IMR-90 (cell line): Measurements from ENCODE around the gene MTAP. TPM values are rescaled to one million over a fixed set of nuclear protein-coding genes. Genes with fewer than 3 reads are reported as not detected.

Experiments
- ATAC-seq: fragments of 200-7000 bp; cut with Tn5 transposase; 2 replicates; pipeline ENCODE4 v1.9.1; 2020; ENCODE audit warnings: low read depth, mild to moderate bottlenecking, moderate library complexity
- BruUV-seq: library from RNA; stranded (reverse); fragments of 400-500 nt; replicated peaks from 2 replicates; lab custom pipeline; 2021; lab: Mats Ljungman, UMichigan
- CTCF ChIA-PET: fragments of 300-600 bp; formaldehyde crosslinking; extraction: SDS; loops from one replicate; lab custom pipeline; 2021; ENCODE audit warnings: antibody characterized with exemption; lab: Yijun Ruan, JAX
- POLR2A ChIA-PET: fragments of 300-600 bp; sonication (Branson Sonifier 250); formaldehyde crosslinking; loops from one replicate; lab custom pipeline; 2022; ENCODE audit warnings: antibody characterized with exemption; ENCODE audit not compliant: unreplicated experiment; lab: Charles Lee
- DNase-seq: peaks from one replicate; pipeline ENCODE4 v3.0.0; 2013
- H2AFZ ChIP-seq: replicated peaks from 2 replicates; pipeline ENCODE3; 2013; ENCODE audit warnings: low read length, mild to moderate bottlenecking; ENCODE audit not compliant: poor library complexity
- H2AK5ac ChIP-seq: 2 replicates; pipeline ENCODE4 v1.6.1; 2013; ENCODE audit warnings: low read depth, low read length, inconsistent platforms
- H2AK9ac ChIP-seq: replicated peaks from 2 replicates; pipeline ENCODE3; 2013; ENCODE audit warnings: mild to moderate bottlenecking, low read depth, low read length, moderate library complexity; ENCODE audit not compliant: poor library complexity
- H2BK120ac ChIP-seq: 2 replicates; pipeline ENCODE4 v1.6.1; 2013; ENCODE audit warnings: low read depth, low read length, inconsistent platforms
- H2BK15ac ChIP-seq: 3 replicates; pipeline ENCODE4 v1.6.1; 2013; ENCODE audit warnings: low read depth, low read length, inconsistent platforms
- H2BK20ac ChIP-seq: 2 replicates; pipeline ENCODE4 v1.6.1; 2013; ENCODE audit warnings: low read depth, mild to moderate bottlenecking, inconsistent platforms, low read length, moderate library complexity
- H2BK5ac ChIP-seq: 2 replicates; pipeline ENCODE4 v1.6.1; 2013; ENCODE audit warnings: mild to moderate bottlenecking, low read depth, low read length, inconsistent platforms; ENCODE audit not compliant: poor library complexity, severe bottlenecking
- H3K14ac ChIP-seq: replicated peaks from 2 replicates; pipeline ENCODE4 v1.6.1; 2013; ENCODE audit warnings: low read depth, low read length, inconsistent platforms
- H3K18ac ChIP-seq: 2 replicates; pipeline ENCODE4 v1.6.1; 2013; ENCODE audit warnings: low read depth, low read length, control low read depth
- H3K23ac ChIP-seq: 2 replicates; pipeline ENCODE4 v1.6.1; 2013; ENCODE audit warnings: low read depth, low read length, inconsistent platforms
- H3K27ac ChIP-seq: 2 replicates; pipeline ENCODE4 v1.5.1; 2013; ENCODE audit warnings: mild to moderate bottlenecking, control low read depth, low read length; ENCODE audit not compliant: insufficient read depth
- H3K27me3 ChIP-seq: 2 replicates; pipeline ENCODE4 v1.6.1; 2013; ENCODE audit warnings: low read length; ENCODE audit not compliant: control insufficient read depth, insufficient read depth
- H3K36me3 ChIP-seq: 2 replicates; pipeline ENCODE4 v1.6.1; 2013; ENCODE audit warnings: low read length, mixed read lengths; ENCODE audit not compliant: control insufficient read depth, insufficient read depth
- H3K4ac ChIP-seq: 2 replicates; pipeline ENCODE4 v1.6.1; 2013; ENCODE audit warnings: low read depth, low read length, inconsistent platforms
- H3K4me1 ChIP-seq: 2 replicates; pipeline ENCODE4 v1.6.1; 2013; ENCODE audit warnings: low read length, mixed read lengths; ENCODE audit not compliant: control insufficient read depth, insufficient read depth
- H3K4me2 ChIP-seq: 2 replicates; pipeline ENCODE4 v1.6.1; 2013; ENCODE audit warnings: low read depth, mild to moderate bottlenecking, control low read depth, low read length, moderate library complexity
- H3K4me3 ChIP-seq: 2 replicates; pipeline ENCODE4 v1.5.1; 2013; ENCODE audit warnings: low read depth, mild to moderate bottlenecking, control low read depth, low read length, moderate library complexity; ENCODE audit not compliant: insufficient read depth
- H3K56ac ChIP-seq: 2 replicates; pipeline ENCODE4 v1.6.1; 2013; ENCODE audit warnings: low read length, inconsistent platforms; ENCODE audit not compliant: insufficient read depth; ENCODE audit errors: extremely low read depth
- H3K79me1 ChIP-seq, 2 experiments: 2 replicates each; pipeline ENCODE4 v1.6.1; 2013; ENCODE audit warnings: low read length in 2 of 2, inconsistent platforms in 1 of 2, low read depth in 1 of 2
- H3K9ac ChIP-seq: 2 replicates; pipeline ENCODE4 v1.6.1; 2013; ENCODE audit warnings: low read depth, low read length, control low read depth
- H3K9me1 ChIP-seq: 2 replicates; pipeline ENCODE4 v1.6.1; 2013; ENCODE audit warnings: low read length, inconsistent platforms; ENCODE audit not compliant: insufficient read depth
- H3K9me3 ChIP-seq: 2 replicates; pipeline ENCODE4 v1.6.1; 2013; ENCODE audit warnings: low read length; ENCODE audit not compliant: control insufficient read depth, insufficient read depth
- H4K20me1 ChIP-seq: 2 replicates; pipeline ENCODE4 v1.6.1; 2013; ENCODE audit warnings: low read length, inconsistent platforms; ENCODE audit not compliant: insufficient read depth
- H4K5ac ChIP-seq: 2 replicates; pipeline ENCODE4 v1.6.1; 2013; ENCODE audit warnings: mild to moderate bottlenecking, low read depth, low read length, control low read depth
- H4K8ac ChIP-seq, 2 experiments: 2 replicates each; pipeline ENCODE4 v1.6.1; 2013; ENCODE audit warnings: low read depth in 2 of 2, low read length in 2 of 2, control low read depth in 1 of 2, inconsistent platforms in 1 of 2
- H4K91ac ChIP-seq: 2 replicates; pipeline ENCODE4 v1.6.1; 2013; ENCODE audit warnings: low read depth, low read length, inconsistent platforms; ENCODE audit not compliant: insufficient read depth
- BHLHE40 ChIP-seq: fragments of 150-350 bp; IDR thresholded peaks from 2 replicates; pipeline ENCODE4 v1.6.1; 2016; ENCODE audit warnings: mild to moderate bottlenecking, low read depth, low read length
- CHD1 ChIP-seq: IDR thresholded peaks from 2 replicates; pipeline ENCODE4 v1.6.1; 2012; ENCODE audit warnings: low read depth, low read length, improper control_type of control experiment
- CTCF ChIP-seq: conservative IDR thresholded peaks from 2 replicates; pipeline ENCODE4 v1.5.1; 2012; ENCODE audit warnings: mild to moderate bottlenecking, low read depth, low read length, improper control_type of control experiment
- ELK1 ChIP-seq: fragments of 150-350 bp; IDR thresholded peaks from 2 replicates; pipeline ENCODE4 v1.6.1; 2016; ENCODE audit warnings: low read depth, mild to moderate bottlenecking, low read length, moderate library complexity, borderline replicate concordance
- FOS ChIP-seq: fragments of 150-350 bp; IDR thresholded peaks from 2 replicates; pipeline ENCODE4 v1.6.1; 2016; ENCODE audit warnings: low read depth, low read length
- MAFK ChIP-seq: IDR thresholded peaks from 2 replicates; pipeline ENCODE4 v1.6.1; 2012; ENCODE audit warnings: low read depth, low read length, improper control_type of control experiment
- MAZ ChIP-seq: IDR thresholded peaks from 2 replicates; pipeline ENCODE4 v1.6.1; 2012; ENCODE audit warnings: low read depth, mild to moderate bottlenecking, low read length, improper control_type of control experiment, moderate library complexity, borderline replicate concordance
- MXI1 ChIP-seq: IDR thresholded peaks from 2 replicates; pipeline ENCODE4 v1.6.1; 2012; ENCODE audit warnings: low read depth, mild to moderate bottlenecking, low read length, moderate library complexity, borderline replicate concordance
- POLR2A ChIP-seq: IDR thresholded peaks from 2 replicates; pipeline ENCODE4 v1.6.1; 2012; ENCODE audit warnings: mild to moderate bottlenecking, low read depth, low read length
- RAD21 ChIP-seq: IDR thresholded peaks from 2 replicates; pipeline ENCODE4 v1.6.1; 2012; ENCODE audit warnings: low read length, improper control_type of control experiment
- RCOR1 ChIP-seq: IDR thresholded peaks from 2 replicates; pipeline ENCODE4 v1.6.1; 2012; ENCODE audit warnings: mild to moderate bottlenecking, low read length, improper control_type of control experiment; ENCODE audit not compliant: insufficient replicate concordance
- RFX5 ChIP-seq: IDR thresholded peaks from 2 replicates; pipeline ENCODE4 v1.8.0; 2012; ENCODE audit warnings: low read depth, mild to moderate bottlenecking, low read length, moderate library complexity
- SMC3 ChIP-seq: fragments of 150-350 bp; IDR thresholded peaks from 2 replicates; pipeline ENCODE4 v1.6.1; 2016; ENCODE audit warnings: low read depth, mild to moderate bottlenecking, antibody characterized with exemption, low read length, moderate library complexity
- USF2 ChIP-seq: fragments of 150-350 bp; IDR thresholded peaks from 2 replicates; pipeline ENCODE4 v1.6.1; 2017; ENCODE audit warnings: mild to moderate bottlenecking, antibody characterized with exemption, low read length, low read depth
- WGBS, 2 experiments: methylation state at CpG; one replicate each; pipeline versions ENCODE4 v1.1.5 to v1.1.7; 2013; ENCODE audit warnings: missing lambda C conversion rate in 2 of 2; ENCODE audit not compliant: insufficient read length in 1 of 2; ENCODE audit errors: extremely low coverage in 2 of 2; 5-methylcytosine and 5-hydroxymethylcytosine counted together
- dilution Hi-C: fragments of 300-500 bp; cut with HindIII; formaldehyde crosslinking; loops from one replicate; pipeline ENCODE4 v1.14.3; 2018; ENCODE audit warnings: low sequenced_read_pairs; ENCODE audit not compliant: unreplicated experiment
- in situ Hi-C: fragments of 300-500 bp; cut with MboI; formaldehyde crosslinking; loops from 3 replicates; pipeline ENCODE4 v1.14.3; 2019; ENCODE audit warnings: low sequenced_read_pairs, inconsistent platforms, mixed read lengths
- intact Hi-C: fragments of 100-400 bp; cut with micrococcal nuclease; formaldehyde crosslinking; loops from 2 replicates; pipeline ENCODE4 v1.10.0; 2022
- polyA plus RNA-seq, 3 experiments: library from polyadenylated mRNA; depleted of rRNA; stranded (reverse); fragments of >200 nt; gene quantifications; 2 replicates each; pipeline ENCODE4 v1.2.3, GENCODE V29; 2012; ENCODE audit warnings: low replicate concordance in 1 of 3
- total RNA-seq: library from RNA; depleted of rRNA; stranded (reverse); fragments of >200 nt; gene quantifications from 2 replicates; pipeline ENCODE4 v1.2.3, GENCODE V29; 2012

The MTAP gene
- total and polyA plus RNA-seq, 2 of the 4 experiments (the other 2 are of a cell fraction): 15.7 to 50.9 TPM

GRCh38 chr9:21958833-21959232 lies 156.4 kb downstream of the MTAP start:
- H3K4me3 ChIP-seq: no peak overlapping the region
- no peaks in the 10 kb centered on the region for H3K9me1 ChIP-seq
- peaks cover 2% of the 10 kb centered on the region for H3K27me3 ChIP-seq
- no peak overlapping the region for H2BK15ac ChIP-seq
- no peak overlapping the region for H3K14ac ChIP-seq
- H3K23ac ChIP-seq: no peak overlapping the region
- no peak overlapping the region for H3K56ac ChIP-seq
- H3K36me3 ChIP-seq: no peaks in the 10 kb centered on the region
- H4K20me1 ChIP-seq: no peaks in the 10 kb centered on the region
- H3K4ac ChIP-seq: no peak overlapping the region
- no peak overlapping the region for H3K4me2 ChIP-seq
- no peak overlapping the region for H2AFZ ChIP-seq
- no peak overlapping the region for H3K18ac ChIP-seq
- no peak for TF ChIP-seq CTCF
- TF ChIP-seq FOS: no peak
- no peak for TF ChIP-seq MAFK
- no peak for TF ChIP-seq CHD1
- TF ChIP-seq SMC3: no peak
- no peak for TF ChIP-seq BHLHE40
- no peak for TF ChIP-seq MXI1
- TF ChIP-seq POLR2A: no peak
- TF ChIP-seq MAZ: no peak
- no peak for TF ChIP-seq USF2
- TF ChIP-seq RCOR1: no peak
- TF ChIP-seq RFX5: no peak
- TF ChIP-seq ELK1: no peak
- TF ChIP-seq RAD21: no peak
- H3K9ac ChIP-seq: no peak overlapping the region
- H3K9me3 ChIP-seq: 0 out of 2 replicates have a peak, but pooled peaks cover 2% of the 10 kb centered on the region
- H2AK9ac ChIP-seq: no peak overlapping the region
- H3K27ac ChIP-seq: no peak overlapping the region
- H3K4me1 ChIP-seq: no peaks in the 10 kb centered on the region
- dilution Hi-C loops: no loop called here
- no TSS peak for BruUV-seq
- H2AK5ac ChIP-seq: no peak overlapping the region
- intact Hi-C loops: no loop called here
- no peak overlapping the region for H4K8ac ChIP-seq
- no CpG with 5 or more reads among the region's 2 CpGs for WGBS, 2 experiments
- H4K91ac ChIP-seq: no peak overlapping the region
- no peaks in the 10 kb centered on the region for H3K79me1 ChIP-seq
- ChIA-PET POLR2A (no interaction called here), CTCF (no interaction called here)
- no peak overlapping the region for H4K5ac ChIP-seq
- no peak overlapping the region for H2BK5ac ChIP-seq
- DNase-seq: no peak
- no peak overlapping the region for H2BK20ac ChIP-seq
- no peak for ATAC-seq
- no peak overlapping the region for H2BK120ac ChIP-seq
- in situ Hi-C loops: no loop called here
